OCI-LY3 (cell line): Measurements from ENCODE around the gene BANP.
A peak's percentile ranks its signal among the peaks of the same experiment; 100 is the strongest.
"Not testable (repeated sequence)": the region's sequence is repeated elsewhere in the genome, so short reads cannot be mapped to it uniquely, and the experiment has no call there.

Experiments
- H2AFZ ChIP-seq: fragments of 200-600, 300-600 bp; shearing (Covaris generic); 2 replicates; pipeline ENCODE4 v1.6.0; 2014; ENCODE audit warnings: antibody characterized with exemption, low read depth, low read length
- H3K27ac ChIP-seq: fragments of 200-600, 300-600 bp; sonication (generic); 2 replicates; pipeline ENCODE4 v1.5.1; 2014; ENCODE audit warnings: mild to moderate bottlenecking, low read length, moderate library complexity, mixed read lengths
- H3K27me3 ChIP-seq: fragments of 200-600, 300-600 bp; sonication (generic); 2 replicates; pipeline ENCODE4 v1.6.1; 2014; ENCODE audit warnings: low read depth, low read length, mixed read lengths
- H3K36me3 ChIP-seq: fragments of 200-600, 300-600 bp; sonication (generic); replicated peaks from 2 replicates; pipeline ENCODE3; 2014; ENCODE audit warnings: low read depth, low read length, mixed read lengths
- H3K4me1 ChIP-seq: fragments of 300-600, 200-600 bp; sonication (generic); 2 replicates; pipeline ENCODE4 v1.6.1; 2014; ENCODE audit warnings: low read length, mixed read lengths
- H3K4me2 ChIP-seq: fragments of 200-600, 300-600 bp; sonication (generic); 2 replicates; pipeline ENCODE4 v1.6.1; 2014; ENCODE audit warnings: low read length, mixed read lengths
- H3K4me3 ChIP-seq: fragments of 300-600, 200-600 bp; sonication (generic); 2 replicates; pipeline ENCODE4 v1.5.1; 2014; ENCODE audit warnings: antibody characterized with exemption, mild to moderate bottlenecking, low read length, moderate library complexity
- H3K79me2 ChIP-seq: fragments of 300-600, 200-600 bp; shearing (Covaris generic); 2 replicates; pipeline ENCODE4 v1.6.1; 2014; ENCODE audit warnings: mild to moderate bottlenecking, low read length, mixed read lengths
- H3K9ac ChIP-seq: fragments of 300-600, 200-600 bp; shearing (Covaris generic); 2 replicates; pipeline ENCODE4 v1.6.0; 2014; ENCODE audit warnings: mild to moderate bottlenecking, low read length, moderate library complexity
- H3K9me3 ChIP-seq: fragments of 200-600, 300-600 bp; shearing (Covaris generic); 2 replicates; pipeline ENCODE4 v1.6.1; 2014; ENCODE audit warnings: low read length, mixed read lengths; ENCODE audit not compliant: insufficient read depth
- H4K20me1 ChIP-seq: fragments of 200-600, 300-600 bp; sonication (generic); 2 replicates; pipeline ENCODE4 v1.6.1; 2016; ENCODE audit warnings: low read length, mixed read lengths; ENCODE audit not compliant: insufficient read depth
- CTCF ChIP-seq: fragments of 200-600, 300-600 bp; sonication (generic); IDR thresholded peaks from 2 replicates; pipeline ENCODE4 v1.5.1; 2014; ENCODE audit warnings: antibody characterized with exemption, low read length, low read depth
- EZH2phosphoT487 ChIP-seq: fragments of 200-600 bp; shearing (Covaris generic); IDR thresholded peaks from 2 replicates; pipeline ENCODE4 v1.6.1; 2018; ENCODE audit warnings: antibody characterized with exemption, mixed run types, low read depth

BANP gene

GRCh38 chr16:87984632-87985267, 33.5 kb downstream of the BANP start:
- no peak overlapping the region for H2AFZ ChIP-seq
- H3K4me1 ChIP-seq: peaks cover 31% of the 10 kb centered on the region
- no peak overlapping the region for H3K4me3 ChIP-seq
- no peaks in the 10 kb centered on the region for H4K20me1 ChIP-seq
- no peaks in the 10 kb centered on the region for H3K9me3 ChIP-seq
- no peak overlapping the region for H3K4me2 ChIP-seq
- H3K27ac ChIP-seq: peak overlapping the region; percentile 63; the same call in 1 of the 2 replicates
- 0 out of 2 replicates have a peak, but pooled peaks cover 3% of the 10 kb centered on the region for H3K79me2 ChIP-seq
- TF ChIP-seq CTCF (no peak), EZH2phosphoT487 (no peak)
- no peaks in the 10 kb centered on the region for H3K27me3 ChIP-seq
- no peak overlapping the region for H3K9ac ChIP-seq
- no peaks in the 10 kb centered on the region for H3K36me3 ChIP-seq

- not testable (repeated sequence) for H3K4me2 ChIP-seq, H3K36me3 ChIP-seq, H2AFZ ChIP-seq, H3K4me3 ChIP-seq, H3K79me2 ChIP-seq, H3K27ac ChIP-seq, H4K20me1 ChIP-seq, H3K9ac ChIP-seq, H3K27me3 ChIP-seq, H3K9me3 ChIP-seq
- peaks cover 31% of the 10 kb centered on the region for H3K4me1 ChIP-seq
These were observed 34.3 kb downstream of the BANP start for GRCh38 chr16:87985493-87985892.

GRCh38 chr16:87986361-87986849, 35.2 kb downstream of the BANP start:
- not testable (repeated sequence) for H4K20me1 ChIP-seq, H3K36me3 ChIP-seq, H3K27me3 ChIP-seq, H3K79me2 ChIP-seq, H3K9ac ChIP-seq, H3K9me3 ChIP-seq, H2AFZ ChIP-seq, H3K4me3 ChIP-seq
- peak overlapping the region; percentile 47 for H3K27ac ChIP-seq
- H3K4me1 ChIP-seq: peaks cover 31% of the 10 kb centered on the region
- peak overlapping the region; percentile 30 for H3K4me2 ChIP-seq

GRCh38 chr16:87988596-87988995, 37.4 kb downstream of the BANP start:
- not testable (repeated sequence) for H3K27me3 ChIP-seq, H3K4me3 ChIP-seq, H3K36me3 ChIP-seq, H3K4me2 ChIP-seq, H3K79me2 ChIP-seq, H3K27ac ChIP-seq, H4K20me1 ChIP-seq, H3K9me3 ChIP-seq, H3K9ac ChIP-seq, H2AFZ ChIP-seq
- H3K4me1 ChIP-seq: peaks cover 19% of the 10 kb centered on the region

DNA sequence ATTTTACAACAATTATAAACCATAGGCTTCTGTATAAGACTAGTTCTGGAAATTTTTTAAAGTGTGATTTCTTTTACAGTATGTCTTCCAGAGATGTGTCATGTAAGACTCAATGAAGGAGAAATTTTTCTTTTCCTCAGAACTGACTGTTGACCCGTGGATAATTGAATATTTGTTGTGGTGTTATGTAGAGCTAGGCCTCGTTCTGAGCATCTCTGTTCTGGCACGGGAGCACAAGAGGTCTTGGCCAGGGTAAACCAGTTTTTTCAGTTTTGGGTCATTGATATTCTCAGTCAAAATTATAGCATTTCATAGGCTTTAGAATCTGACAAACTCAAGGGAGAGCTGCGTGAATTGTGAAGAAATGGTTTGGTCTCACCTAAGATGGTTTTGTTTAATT, 39.0 kb downstream of the BANP start:
- H3K79me2 ChIP-seq, H2AFZ ChIP-seq, H3K9ac ChIP-seq, H3K27ac ChIP-seq, H3K4me2 ChIP-seq, H4K20me1 ChIP-seq, H3K4me3 ChIP-seq, H3K9me3 ChIP-seq, H3K36me3 ChIP-seq, H3K4me1 ChIP-seq, H3K27me3 ChIP-seq: not testable (repeated sequence)

DNA sequence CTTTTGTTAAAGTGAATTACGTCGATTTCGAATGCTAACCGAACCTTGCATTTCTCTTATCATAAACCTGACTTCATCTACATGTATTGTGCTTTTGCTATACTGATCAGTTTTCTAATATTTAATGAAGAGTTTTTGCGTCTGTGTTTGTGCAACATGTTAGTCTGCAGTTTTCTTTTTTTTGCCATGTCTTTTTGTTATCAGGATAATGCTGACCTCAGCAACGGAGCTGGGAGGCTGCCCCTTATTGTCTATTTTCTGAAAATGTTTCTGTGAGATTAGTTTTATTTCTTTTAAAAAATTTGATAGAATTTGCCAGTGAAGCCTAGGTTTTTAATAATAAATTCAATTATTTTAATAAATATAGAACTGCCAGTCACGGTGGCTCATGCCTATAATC, 40.9 kb downstream of the BANP start:
- H3K27ac ChIP-seq, H3K79me2 ChIP-seq, H3K4me1 ChIP-seq, H3K27me3 ChIP-seq, H3K9me3 ChIP-seq, H3K4me3 ChIP-seq, H3K9ac ChIP-seq, H3K36me3 ChIP-seq, H4K20me1 ChIP-seq, H3K4me2 ChIP-seq, H2AFZ ChIP-seq: not testable (repeated sequence)
